Motor neuron (in vitro differentiated cells): Measurements from ENCODE around the gene SAMD9L. TPM values are rescaled to one million over a fixed set of nuclear protein-coding genes. Genes with fewer than 3 reads are reported as not detected.

ENCODE experiments used
- ATAC-seq, 8 experiments: fragments of 200-7000 bp; cut with Tn5 transposase; replicated peaks in 6 of 8; 2 replicates each; pipeline ENCODE4 v1.8.0; 2021; ENCODE audit warnings: mild to moderate bottlenecking in 8 of 8, moderate library complexity in 8 of 8
- H3K27ac ChIP-seq, 2 donors: fragments of 250-450 bp; sonication (Bioruptor Pico); 2 replicates each; pipeline ENCODE4 v1.9.0; 2021; ENCODE audit warnings: antibody characterized with exemption in 2 of 2, mild to moderate bottlenecking in 2 of 2, moderate library complexity in 1 of 2
- H3K4me1 ChIP-seq, 2 donors: fragments of 250-450 bp; sonication (Bioruptor Pico); replicated peaks in 1 of 2; 2 replicates each; pipeline ENCODE4 v1.6.1; 2021; ENCODE audit warnings: antibody characterized with exemption in 2 of 2, mild to moderate bottlenecking in 2 of 2, moderate library complexity in 1 of 2
- H3K4me3 ChIP-seq, 5 donors: fragments of 250-450 bp; sonication (Bioruptor Pico); 2 replicates each; pipeline ENCODE4 v1.9.0; 2021; ENCODE audit warnings: antibody characterized with exemption in 5 of 5, mild to moderate bottlenecking in 5 of 5, moderate library complexity in 4 of 5
- WGBS, 10 experiments: fragments of 450-650 bp; shearing (Covaris generic); methylation state at CpG; one replicate each; pipeline ENCODE4 v1.0.0; 2022; 5-methylcytosine and 5-hydroxymethylcytosine counted together
- in situ Hi-C, 9 experiments: fragments of 400-800 bp; cut with MboI; loops; one replicate each; pipeline ENCODE4 v1.15.0; 2021; ENCODE audit warnings: low sequenced_read_pairs in 9 of 9, low pct_unique_long_range_greater_than_20kb in 2 of 9; ENCODE audit not compliant: unreplicated experiment in 9 of 9
- total RNA-seq, 8 experiments: library from RNA; unstranded; fragments of 300-600 nt; gene quantifications; 2 replicates each; pipeline versions ENCODE4 v1.2.3 to v1.2.4, GENCODE V29; 2022

SAMD9L gene
- total RNA-seq, result 10 to 100 TPM in 2 of 8 experiments, 1 to 10 TPM in 2, under 1 TPM in 3, not detected in 1; 0.04 to 68.1 (median 1.8) TPM

- no peaks in the 10 kb centered on the region for H3K4me1 ChIP-seq
- no peak within 1 kb of the TSS for H3K27ac ChIP-seq
- 5 to 100% (median 75%) methylated on average over 1 to 2 of the region's 2 CpGs; no CpG with 5 or more reads in 1 of the 10 experiments for WGBS, 10 experiments
- H3K4me3 ChIP-seq, result no peak within 1 kb of the TSS
- peak in 2 of 8 experiments; percentile 39 to 45 for ATAC-seq
- in situ Hi-C loops, result no loop called here
These were observed at the start of gene SAMD9L for GRCh38 chr7:93148144-93148543. SAMD9L (minus strand) TSS chr7:93148385; CDS start chr7:93135971, 12,414 bp downstream.

- H3K4me1 ChIP-seq, result peaks cover 0 to 6% of the 10 kb centered on the region in 2 donors
- in situ Hi-C loops, result no loop called here
- no peak for ATAC-seq
- no peak overlapping the region for H3K27ac ChIP-seq
- 42 to 100% (median 83%) methylated on average over 1 to 2 of the region's 2 CpGs; no CpG with 5 or more reads in 3 of the 10 experiments for WGBS, 10 experiments
- no peak overlapping the region for H3K4me3 ChIP-seq
These were observed 48.2 kb upstream of the SAMD9L start for GRCh38 chr7:93196336-93196735.

- in situ Hi-C loops, result no loop called here
- peaks cover 0 to 6% of the 10 kb centered on the region in 2 donors for H3K4me1 ChIP-seq
- H3K27ac ChIP-seq, result no peak overlapping the region
- peak in 3 of 8 experiments; percentile 67 to 86 (median 85) for ATAC-seq
- WGBS, 10 experiments, result 24 to 78% (median 44%) methylated on average over 2 to 3 of the region's 3 CpGs; no CpG with 5 or more reads in 2 of the 10 experiments
- no peak overlapping the region for H3K4me3 ChIP-seq
These were observed 46.2 kb upstream of the SAMD9L start for GRCh38 chr7:93194386-93194785.

- 13 to 78% (median 57%) methylated on average over 3 to 6 of the region's 6 CpGs for WGBS, 10 experiments
- no peak for ATAC-seq
- Histone ChIP-seq H3K27ac (no peak overlapping the region), H3K4me1 (no peaks in the 10 kb centered on the region), H3K4me3 (no peak overlapping the region)
- in situ Hi-C loops, result no loop called here
These were observed 40.9 kb upstream of the SAMD9L start for GRCh38 chr7:93188870-93189634.

GRCh38 chr7:93185303-93186027 lies 37.3 kb upstream of the SAMD9L start:
- H3K4me3 ChIP-seq, result no peak overlapping the region
- no peak overlapping the region for H3K27ac ChIP-seq
- ATAC-seq, result peak in 2 of 8 experiments; percentile 41 to 76
- WGBS, 10 experiments, result 0 to 25% (median 13%) methylated on average over 1 of the region's 1 CpG; no CpG with 5 or more reads in 3 of the 10 experiments
- H3K4me1 ChIP-seq, result no peaks in the 10 kb centered on the region
- in situ Hi-C loops, result no loop called here

- no peak for ATAC-seq
- in situ Hi-C loops, result loop anchor here in 1 of 9 experiments (10.0 kb wide), 1 partner anchor 46 kb away; the partner anchor contains the start of gene HEPACAM2
- Histone ChIP-seq H3K4me1 (no peaks in the 10 kb centered on the region), H3K27ac (no peak overlapping the region), H3K4me3 (no peak overlapping the region)
These were observed 31.0 kb upstream of the SAMD9L start for GRCh38 chr7:93179173-93179572.

GRCh38 chr7:93178213-93178612 lies 30.0 kb upstream of the SAMD9L start:
- 0 to 56% (median 11%) methylated on average over 1 to 3 of the region's 3 CpGs; no CpG with 5 or more reads in 1 of the 10 experiments for WGBS, 10 experiments
- Histone ChIP-seq H3K4me1 (no peaks in the 10 kb centered on the region), H3K27ac (no peak overlapping the region), H3K4me3 (no peak overlapping the region)
- peak in 3 of 8 experiments; percentile 80 to 87 (median 86) for ATAC-seq
- in situ Hi-C loops, result loop anchor here in 1 of 9 experiments (10.0 kb wide), 1 partner anchor 47 kb away; the partner anchor contains the start of gene HEPACAM2

- in situ Hi-C loops, result loop anchor here in 1 of 9 experiments (10.0 kb wide), 1 partner anchor 48 kb away; the partner anchor contains the start of gene HEPACAM2
- no peak overlapping the region for H3K4me3 ChIP-seq
- H3K4me1 ChIP-seq, result no peaks in the 10 kb centered on the region
- WGBS, 10 experiments, result 18 to 82% (median 43%) methylated on average over 1 to 2 of the region's 2 CpGs
- no peak overlapping the region for H3K27ac ChIP-seq
- ATAC-seq, result peak in 2 of 8 experiments; percentile 43 to 58
These were observed 28.9 kb upstream of the SAMD9L start for GRCh38 chr7:93176992-93177580.

GRCh38 chr7:93175219-93175618 lies 27.0 kb upstream of the SAMD9L start:
- in situ Hi-C loops, result loop anchor here in 1 of 9 experiments (10.0 kb wide), 1 partner anchor 50 kb away; the partner anchor contains the start of gene HEPACAM2
- ATAC-seq, result no peak
- no peaks in the 10 kb centered on the region for H3K4me1 ChIP-seq
- no peak overlapping the region for H3K27ac ChIP-seq
- WGBS, 10 experiments, result 25 to 100% (median 75%) methylated on average over 1 to 2 of the region's 2 CpGs; no CpG with 5 or more reads in 3 of the 10 experiments
- no peak overlapping the region for H3K4me3 ChIP-seq

- 3 to 62% (median 38%) methylated on average over 2 of the region's 2 CpGs; no CpG with 5 or more reads in 1 of the 10 experiments for WGBS, 10 experiments
- H3K27ac ChIP-seq, result no peak overlapping the region
- no peaks in the 10 kb centered on the region for H3K4me1 ChIP-seq
- in situ Hi-C loops, result loop anchor here in 1 of 9 experiments (10.0 kb wide), 1 partner anchor 52 kb away; the partner anchor contains the start of gene HEPACAM2
- no peak for ATAC-seq
- H3K4me3 ChIP-seq, result no peak overlapping the region
These were observed 24.5 kb upstream of the SAMD9L start for GRCh38 chr7:93172683-93173082.

GRCh38 chr7:93171606-93172226 lies 23.5 kb upstream of the SAMD9L start:
- ATAC-seq, result peak in 2 of 8 experiments; percentile 34 to 42
- Histone ChIP-seq H3K4me1 (no peaks in the 10 kb centered on the region), H3K27ac (no peak overlapping the region), H3K4me3 (no peak overlapping the region)
- in situ Hi-C loops, result loop anchor here in 1 of 9 experiments (10.0 kb wide), 1 partner anchor 53 kb away; the partner anchor contains the start of gene HEPACAM2
- 0 to 50% (median 25%) methylated on average over 1 to 2 of the region's 2 CpGs; no CpG with 5 or more reads in 1 of the 10 experiments for WGBS, 10 experiments

- in situ Hi-C loops, result no loop called here
- Histone ChIP-seq H3K4me3 (no peak overlapping the region), H3K27ac (no peak overlapping the region), H3K4me1 (no peaks in the 10 kb centered on the region)
- ATAC-seq, result no peak
- WGBS, 10 experiments, result 78 to 100% (median 94%) methylated on average over 1 of the region's 1 CpG; no CpG with 5 or more reads in 2 of the 10 experiments
These were observed 17.3 kb upstream of the SAMD9L start for GRCh38 chr7:93165447-93165846.
